Stimulated activated naive CD8-positive, alpha-beta T cell treated with anti-CD3 and anti-CD28 coated beads, Interleukin-15, Interleukin-2, amounts not matched to agents 100 U/mL and 50 U/mL, for 24 hours (primary cell): ENCODE measurements around the gene SLC26A11.
"Not testable (repeated sequence)": the region's sequence is repeated elsewhere in the genome, so short reads cannot be mapped to it uniquely, and the experiment has no call there.

Experiments
- ATAC-seq: fragments of 150-1000 bp; cut with Tn5 transposase; one replicate; pipeline ENCODE4 v1.10.0; 2021
- DNase-seq: peaks from one replicate; pipeline ENCODE4 v3.0.0; 2021

The SLC26A11 gene

DNA sequence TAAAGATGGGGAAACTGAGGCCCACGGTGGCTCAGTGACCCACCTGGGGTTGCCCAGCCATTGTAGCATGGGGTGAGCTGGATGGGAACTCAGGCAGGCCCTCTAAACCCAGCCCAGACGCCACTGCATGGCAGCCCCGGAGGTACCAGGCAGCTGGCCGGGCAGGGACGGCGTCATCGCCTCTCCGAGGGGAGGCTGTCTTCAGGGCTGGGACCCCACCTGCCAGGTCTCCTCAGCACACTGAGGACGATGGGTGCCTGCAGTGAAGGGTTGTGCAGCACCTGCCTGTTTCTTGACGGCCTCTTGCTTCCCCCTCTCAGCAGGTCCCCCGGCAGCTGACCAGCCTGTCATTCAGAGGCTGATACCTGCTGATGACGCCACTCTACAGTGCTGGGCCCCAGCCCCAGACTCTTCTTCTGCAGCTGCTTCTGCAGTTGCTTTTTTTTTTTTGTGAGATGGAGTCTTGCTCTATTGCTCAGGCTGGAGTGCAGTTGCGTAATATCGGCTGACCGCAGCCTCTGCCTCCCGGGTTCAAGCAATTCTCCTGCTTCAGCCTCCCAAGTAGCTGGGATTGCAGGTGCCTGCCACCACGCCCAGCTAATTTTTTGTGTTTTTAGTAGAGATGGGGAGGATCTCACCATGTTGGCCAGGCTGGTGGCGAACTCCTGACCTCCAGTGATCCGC is 65.2 kb downstream of the SLC26A11 start:
- no peak for DNase-seq
- no peak for ATAC-seq

DNA sequence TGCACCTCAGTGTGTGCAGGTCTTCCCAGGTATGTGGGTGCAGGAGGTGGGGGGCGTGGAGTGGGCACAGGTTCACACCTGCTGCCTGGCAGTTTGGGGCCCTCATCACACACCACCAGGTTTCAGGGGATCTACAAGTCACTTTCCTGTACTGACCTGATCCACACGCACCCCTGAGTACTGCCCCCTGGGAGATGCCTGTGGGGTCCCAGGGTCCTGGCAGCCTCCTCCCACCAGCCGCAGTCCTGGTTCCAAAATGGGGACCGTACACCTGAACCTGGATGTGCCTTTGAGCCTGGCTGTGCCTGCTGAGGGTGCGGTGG is 66.4 kb downstream of the SLC26A11 start:
- no peak for ATAC-seq

DNA sequence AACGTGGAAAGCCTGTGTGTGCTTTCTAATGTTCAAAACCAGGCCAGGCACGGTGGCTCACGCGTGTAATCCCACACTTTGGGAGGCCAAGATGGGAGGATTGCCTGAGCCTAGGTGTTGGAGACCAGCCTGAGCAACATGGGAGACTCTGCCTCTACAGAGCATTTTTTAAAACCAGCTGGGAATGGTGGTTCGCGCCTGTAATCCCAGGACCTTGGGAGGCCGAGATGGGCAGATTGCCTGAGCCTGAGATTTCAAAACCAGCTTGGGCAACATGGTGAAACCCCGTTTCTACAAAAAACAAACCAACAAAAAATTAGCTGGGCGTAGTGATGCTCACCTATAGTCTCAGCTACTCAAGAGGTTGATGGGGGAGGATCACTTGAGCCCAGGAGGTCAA is 66.8 kb downstream of the SLC26A11 start:
- no peak for DNase-seq
- no peak for ATAC-seq

More for the DNA sequence above, 66.4 kb downstream of the SLC26A11 start:
- no peak for DNase-seq

DNA sequence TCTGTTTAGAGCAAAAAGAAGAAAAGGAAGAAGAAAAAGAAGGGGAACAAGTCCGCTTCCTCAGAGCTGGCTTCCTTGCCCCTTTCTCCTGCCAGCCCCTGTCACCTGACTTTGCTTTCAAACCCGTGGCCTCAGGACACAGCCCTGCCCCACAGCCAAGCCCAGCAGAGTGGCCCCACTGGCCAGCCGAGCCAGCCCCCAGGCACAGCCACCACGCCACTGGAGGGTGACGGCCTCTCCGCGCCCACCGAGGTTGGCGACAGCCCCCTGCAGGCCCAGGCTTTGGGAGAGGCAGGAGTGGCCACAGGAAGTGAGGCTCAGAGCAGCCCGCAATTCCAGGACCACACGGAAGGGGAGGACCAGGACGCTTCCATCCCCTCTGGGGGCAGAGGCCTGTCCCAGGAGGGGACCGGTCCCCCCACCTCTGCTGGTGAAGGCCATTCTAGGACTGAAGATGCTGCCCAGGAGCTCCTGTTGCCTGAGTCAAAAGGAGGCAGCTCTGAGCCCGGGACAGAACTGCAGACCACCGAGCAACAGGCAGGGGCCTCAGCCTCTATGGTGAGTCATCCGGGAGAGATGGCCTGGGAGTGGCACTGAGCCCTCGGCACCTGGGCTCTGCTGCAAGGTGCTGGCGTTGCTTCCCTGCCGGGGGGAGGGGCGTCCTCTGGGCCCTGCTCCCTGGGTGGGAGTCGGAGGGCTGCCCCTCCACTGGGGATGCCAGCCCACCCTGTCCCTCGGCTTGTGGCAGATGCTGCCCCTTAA is 67.8 kb downstream of the SLC26A11 start:
- DNase-seq (no peak), ATAC-seq (no peak)

DNA sequence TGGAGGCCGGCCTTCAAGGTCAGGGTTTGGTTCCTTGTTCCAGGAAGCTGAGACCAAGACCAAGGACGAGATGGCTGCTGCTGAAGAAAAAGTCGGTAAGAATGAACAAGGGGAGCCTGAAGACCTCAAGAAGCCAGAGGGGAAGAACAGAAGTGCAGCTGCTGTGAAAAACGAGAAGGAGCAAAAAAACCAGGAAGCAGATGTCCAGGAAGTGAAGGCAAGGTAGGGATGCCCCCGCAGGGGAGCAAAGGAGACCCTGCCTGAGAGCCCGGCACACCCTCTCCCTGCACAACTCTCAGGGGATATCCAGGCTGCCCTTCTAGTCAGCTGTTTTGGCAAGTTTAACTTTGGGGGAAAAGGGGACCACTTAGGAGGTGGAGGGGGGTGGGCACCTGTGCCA is 69.4 kb downstream of the SLC26A11 start:
- ATAC-seq (no peak), DNase-seq (no peak)

DNA sequence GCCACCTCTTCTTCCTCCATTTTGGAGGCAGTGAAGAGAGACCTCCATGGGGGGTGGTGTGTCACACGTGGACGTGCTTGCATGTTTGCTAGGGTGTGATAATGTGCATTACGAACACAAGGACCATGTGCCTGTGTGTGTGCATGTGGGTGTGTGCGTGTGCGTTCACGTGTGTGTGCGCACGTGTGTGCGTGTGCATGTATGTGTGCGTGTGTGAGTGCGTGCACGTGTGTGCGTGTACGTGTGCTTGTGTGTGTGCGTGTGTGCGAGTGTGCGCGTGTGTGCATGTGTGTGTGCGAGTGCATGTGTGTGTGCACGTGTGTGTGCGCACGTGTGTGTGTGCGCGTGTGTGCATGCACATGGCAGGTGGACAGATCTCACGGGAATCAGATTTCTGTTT is 69.9 kb downstream of the SLC26A11 start:
- DNase-seq (no peak), ATAC-seq (no peak)

DNA sequence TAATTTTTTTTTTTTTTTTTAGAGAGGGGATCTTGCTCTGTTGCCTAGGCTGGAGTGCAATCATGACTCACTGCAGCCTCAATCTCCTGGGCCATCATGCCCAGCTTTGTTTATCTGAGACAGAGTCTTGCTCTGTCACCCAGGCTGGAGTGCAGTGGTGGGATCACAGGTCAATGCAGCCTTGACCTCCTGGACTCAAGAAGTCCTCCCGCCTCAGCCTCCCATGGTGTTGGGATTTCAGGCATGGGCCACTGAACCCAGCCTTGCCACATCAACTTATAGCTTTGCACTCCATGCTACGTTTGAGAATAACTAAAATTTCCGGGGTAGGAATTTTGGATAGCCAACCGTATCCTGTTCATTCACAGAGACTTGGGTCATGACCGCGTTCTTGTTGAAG is 71.0 kb downstream of the SLC26A11 start:
- ATAC-seq: no peak
- DNase-seq: no peak

DNA sequence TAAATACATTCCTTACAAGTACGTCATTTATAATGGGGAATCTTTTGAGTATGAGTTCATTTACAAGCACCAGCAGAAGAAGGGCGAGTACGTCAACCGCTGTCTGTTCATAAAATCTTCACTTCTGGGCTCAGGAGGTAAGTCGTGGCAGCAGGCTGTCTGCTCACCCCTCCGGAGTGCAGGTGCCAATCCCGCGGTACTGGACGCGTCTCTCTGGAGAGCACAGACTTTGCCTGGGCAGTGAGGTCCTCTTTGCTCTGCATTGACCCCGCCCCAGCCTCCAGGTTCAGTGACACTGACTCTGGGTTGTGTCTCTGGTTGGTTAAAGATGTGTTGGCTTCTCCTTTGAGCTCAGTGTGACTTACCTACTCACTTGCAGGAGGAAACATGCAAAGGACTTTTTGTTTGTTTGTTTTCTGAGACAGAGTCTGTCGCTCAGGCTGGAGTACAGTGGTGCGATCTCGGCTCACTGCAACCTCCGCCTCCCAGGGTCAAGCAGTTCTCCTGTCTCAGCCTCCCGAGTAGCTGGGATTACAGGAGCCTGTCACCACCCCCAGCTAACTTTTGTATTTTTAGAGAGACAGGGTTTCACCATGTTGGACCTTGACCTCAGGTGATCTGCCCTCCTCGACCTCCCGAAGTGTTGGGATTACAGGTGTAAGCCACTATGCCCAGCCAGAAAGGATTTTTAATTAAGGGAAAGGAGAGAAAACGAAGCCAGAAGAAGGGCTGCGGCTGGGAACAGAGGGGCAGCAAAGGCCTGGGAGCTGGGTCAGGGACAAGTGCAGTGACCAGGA is 71.7 kb downstream of the SLC26A11 start:
- no peak for ATAC-seq
- DNase-seq: no peak

DNA sequence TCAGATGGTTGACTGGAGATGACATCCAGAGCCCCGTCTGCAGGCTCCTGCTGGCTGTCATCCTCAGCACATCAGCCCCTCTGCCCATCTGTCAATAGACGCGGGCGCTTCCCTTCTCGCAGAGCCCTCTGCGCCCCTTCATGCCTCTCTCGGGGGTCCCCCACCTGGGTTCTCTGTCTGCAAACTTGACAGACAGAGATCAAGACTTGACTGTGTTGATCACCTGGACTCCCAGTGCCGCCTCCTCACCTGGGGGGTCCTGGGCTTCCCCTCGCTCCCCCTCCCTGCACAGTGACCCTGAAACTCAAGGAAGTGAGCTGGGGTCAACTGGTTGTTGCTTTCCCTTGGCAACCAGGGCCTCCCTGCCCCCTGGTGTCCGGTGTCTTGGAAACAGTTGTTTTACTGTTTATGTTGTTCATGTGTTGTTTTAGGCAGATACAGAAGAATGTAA is 72.3 kb downstream of the SLC26A11 start:
- ATAC-seq: no peak

DNA sequence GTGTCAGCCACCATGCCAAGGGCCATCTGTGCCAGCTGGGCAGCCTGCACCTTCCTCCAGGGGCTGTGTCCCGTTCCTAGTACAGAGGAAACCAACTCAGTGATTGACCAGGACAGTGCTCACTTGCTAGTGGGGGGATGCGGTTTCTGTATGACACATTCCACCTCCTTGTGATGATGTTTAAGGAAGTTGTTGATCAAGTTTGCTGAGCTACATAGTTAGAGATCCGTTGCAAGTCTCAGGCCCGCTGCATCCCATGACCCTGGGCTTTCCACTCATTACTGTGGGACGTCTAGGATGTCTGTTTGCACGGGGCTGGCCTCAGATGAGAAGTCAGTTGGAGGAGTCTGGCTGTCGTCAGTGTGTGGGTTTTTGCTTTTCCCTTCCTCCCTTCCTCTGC is 74.0 kb downstream of the SLC26A11 start:
- ATAC-seq (no peak), DNase-seq (no peak)

More for the DNA sequence above, 72.3 kb downstream of the SLC26A11 start:
- no peak for DNase-seq

DNA sequence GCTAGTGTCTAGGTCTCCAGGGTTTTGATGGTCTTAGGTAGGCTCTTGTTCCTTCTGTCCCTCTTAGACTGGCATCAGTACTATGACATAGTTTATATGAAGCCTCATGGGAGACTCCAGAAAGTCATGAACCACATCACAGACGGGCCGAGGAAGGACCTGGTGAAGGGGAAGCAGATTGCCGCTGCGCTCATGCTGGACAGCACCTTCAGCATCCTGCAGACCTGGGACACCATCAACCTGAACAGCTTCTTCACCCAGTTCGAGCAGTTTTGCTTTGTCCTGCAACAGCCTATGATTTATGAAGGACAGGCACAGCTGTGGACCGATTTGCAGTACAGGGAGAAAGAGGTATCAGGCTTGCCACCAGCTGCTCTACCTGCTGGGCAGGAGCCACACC is 74.4 kb downstream of the SLC26A11 start:
- DNase-seq (no peak), ATAC-seq (no peak)

DNA sequence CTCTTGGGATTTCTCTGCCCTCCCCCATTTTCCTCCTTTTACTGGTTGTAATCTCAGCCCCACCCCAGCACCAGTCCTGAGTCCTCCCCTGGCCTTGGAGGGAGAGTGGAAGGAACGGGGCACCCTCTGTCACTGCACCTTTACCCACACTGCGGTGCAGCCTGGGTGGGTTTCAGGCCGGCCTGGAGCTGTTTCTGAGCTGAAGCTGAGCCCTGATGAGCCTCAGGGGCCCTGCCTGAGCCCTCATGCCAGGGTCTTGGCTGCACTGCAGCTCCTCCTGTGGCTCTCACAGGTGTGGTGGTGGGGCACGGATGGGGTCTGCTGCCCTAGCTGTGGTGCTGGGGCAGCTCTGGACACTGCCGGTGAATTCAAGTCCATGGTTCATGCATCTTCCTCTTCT is 74.9 kb downstream of the SLC26A11 start:
- ATAC-seq: no peak
- DNase-seq: no peak

DNA sequence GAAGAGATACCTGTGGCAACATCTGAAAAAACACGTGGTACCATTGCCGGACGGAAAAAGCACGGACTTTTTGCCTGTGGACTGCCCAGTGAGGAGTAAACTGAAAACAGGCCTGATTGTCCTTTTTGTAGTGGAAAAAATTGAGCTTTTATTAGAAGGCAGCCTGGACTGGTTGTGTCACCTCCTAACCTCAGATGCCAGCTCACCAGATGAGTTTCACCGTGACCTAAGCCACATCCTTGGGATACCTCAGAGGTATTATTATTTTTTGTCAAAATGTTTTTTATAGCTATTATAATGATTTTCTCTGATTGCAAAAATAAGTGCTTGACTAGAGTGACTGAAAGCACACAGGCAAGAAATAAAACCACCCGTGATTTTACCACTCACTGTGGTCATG is 75.3 kb downstream of the SLC26A11 start:
- ATAC-seq: no peak
- DNase-seq: no peak

DNA sequence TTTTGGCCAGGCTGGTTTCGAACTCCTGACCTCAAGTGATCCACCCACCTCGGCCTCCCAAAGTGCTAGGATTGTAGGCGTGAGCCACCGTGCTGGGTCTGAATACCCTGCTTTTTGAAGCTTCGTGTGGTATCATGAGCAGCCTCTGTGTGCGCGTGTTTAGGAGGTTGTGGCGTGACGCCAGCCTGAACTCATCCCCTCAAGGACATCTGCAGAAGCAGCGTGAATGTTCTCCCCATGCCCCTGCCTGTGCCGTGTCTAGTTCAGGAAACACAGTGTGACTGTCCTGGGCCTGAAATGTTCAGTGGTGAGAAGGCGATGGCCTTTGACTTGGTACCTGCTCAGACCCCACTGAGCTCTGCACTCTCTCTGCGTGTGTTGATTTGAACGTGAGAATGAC is 76.0 kb downstream of the SLC26A11 start:
- ATAC-seq (no peak), DNase-seq (no peak)

DNA sequence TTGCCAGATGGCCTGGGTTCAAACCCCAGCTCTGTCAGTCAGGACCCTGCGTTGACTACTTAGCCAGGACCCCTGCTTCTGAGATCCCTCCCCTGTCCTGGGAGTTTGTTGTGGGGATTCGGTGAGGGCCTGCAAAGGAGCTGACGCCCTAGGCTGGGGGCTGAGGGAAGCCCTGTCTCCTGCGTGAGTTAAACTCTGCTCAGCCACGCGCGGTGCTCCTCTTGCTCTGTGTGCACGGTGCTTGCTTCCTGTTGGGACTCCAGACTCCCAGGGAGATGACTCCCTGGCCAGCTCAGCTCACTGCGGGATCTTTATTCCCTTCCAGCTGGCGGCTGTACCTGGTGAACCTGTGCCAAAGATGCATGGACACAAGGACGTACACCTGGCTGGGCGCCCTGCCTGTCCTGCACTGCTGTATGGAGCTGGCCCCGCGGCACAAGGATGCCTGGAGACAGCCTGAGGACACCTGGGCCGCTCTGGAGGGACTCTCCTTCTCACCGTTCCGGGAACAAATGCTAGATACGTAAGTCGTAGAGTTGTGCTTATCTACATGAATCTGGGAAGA is 77.9 kb downstream of the SLC26A11 start:
- no peak for ATAC-seq

DNA sequence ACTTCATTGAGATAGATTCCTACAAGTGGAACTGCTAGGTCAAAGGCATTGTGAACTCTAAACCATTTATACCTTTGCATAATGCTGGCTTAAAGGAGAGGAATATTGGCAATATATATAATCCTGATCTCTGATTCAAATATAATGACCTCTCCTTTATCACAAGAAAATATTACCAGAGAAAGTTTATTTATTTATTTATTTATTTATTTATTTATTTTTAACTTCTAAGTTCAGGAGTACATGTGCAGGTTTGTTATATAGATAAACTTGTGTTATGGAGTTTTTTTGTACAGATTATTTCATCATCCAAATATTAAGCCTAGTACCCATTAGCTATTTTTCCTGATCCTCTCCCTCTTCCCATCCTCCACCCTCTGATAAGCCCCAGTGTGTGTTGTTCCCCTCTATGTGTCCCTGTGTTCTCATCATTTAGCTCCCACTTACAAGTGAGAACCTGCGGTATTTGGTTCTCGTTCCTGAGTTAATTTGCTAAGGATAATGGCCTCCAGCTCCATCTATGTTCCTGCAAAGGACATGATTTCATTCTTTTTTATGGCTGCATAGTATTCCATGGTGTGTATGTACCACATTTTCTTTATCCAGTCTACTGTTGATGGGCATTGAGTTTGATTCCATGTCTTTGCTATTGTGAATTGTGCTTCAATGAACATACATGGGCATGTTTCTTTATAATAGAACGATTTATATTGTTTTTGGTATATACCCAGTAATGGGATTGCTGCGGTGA is 79.3 kb downstream of the SLC26A11 start:
- ATAC-seq: not testable (repeated sequence)

More for the DNA sequence above, 77.9 kb downstream of the SLC26A11 start:
- no peak for DNase-seq

DNA sequence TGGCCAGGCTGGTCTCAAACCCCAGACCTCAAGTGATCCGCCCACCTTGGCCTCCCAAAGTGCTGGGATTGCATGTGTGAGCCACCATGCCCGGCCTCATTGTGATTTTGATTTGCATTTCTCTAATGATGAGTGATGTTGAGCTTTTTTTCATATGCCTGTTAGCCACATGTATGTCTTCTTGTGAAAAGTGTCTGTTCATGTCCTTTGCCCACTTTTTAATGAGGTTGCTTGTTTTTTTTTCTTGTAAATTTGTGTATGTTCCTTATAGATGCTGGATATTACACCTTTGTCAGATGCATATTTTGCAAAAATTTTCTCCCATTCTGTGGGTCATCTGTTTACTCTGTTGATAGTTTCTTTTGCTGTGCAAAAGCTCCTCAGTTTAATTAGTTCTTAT is 80.5 kb downstream of the SLC26A11 start:
- ATAC-seq, DNase-seq: not testable (repeated sequence)

More for the DNA sequence above, 79.3 kb downstream of the SLC26A11 start:
- not testable (repeated sequence) for DNase-seq
